HEK293 (cell line): ENCODE results near the gene CREB5.

Experiments used
- IKZF3 ChIP-seq: fragments of 450-650 bp; IDR thresholded peaks from 2 replicates; pipeline ENCODE4 v1.5.0; 2018; ENCODE audit warnings: missing biosample characterization, mild to moderate bottlenecking, missing genetic modification characterization, moderate library complexity
- SETDB1 ChIP-seq: IDR thresholded peaks from one replicate; pipeline ENCODE4 v1.6.1; 2017; ENCODE audit warnings: mild to moderate bottlenecking, low read length, moderate library complexity, mixed read lengths; ENCODE audit not compliant: insufficient read length
- ZBTB1 ChIP-seq: fragments of 450-650 bp; formaldehyde crosslinking; IDR thresholded peaks from 2 replicates; pipeline ENCODE4 v1.5.1; 2016; ENCODE audit warnings: missing biosample characterization, missing genetic modification characterization
- ZNF830 ChIP-seq: fragments of 450-650 bp; IDR thresholded peaks from 2 replicates; pipeline ENCODE4 v1.5.0; 2018; ENCODE audit warnings: missing biosample characterization, missing genetic modification characterization, low read depth, mild to moderate bottlenecking, moderate library complexity

DNA sequence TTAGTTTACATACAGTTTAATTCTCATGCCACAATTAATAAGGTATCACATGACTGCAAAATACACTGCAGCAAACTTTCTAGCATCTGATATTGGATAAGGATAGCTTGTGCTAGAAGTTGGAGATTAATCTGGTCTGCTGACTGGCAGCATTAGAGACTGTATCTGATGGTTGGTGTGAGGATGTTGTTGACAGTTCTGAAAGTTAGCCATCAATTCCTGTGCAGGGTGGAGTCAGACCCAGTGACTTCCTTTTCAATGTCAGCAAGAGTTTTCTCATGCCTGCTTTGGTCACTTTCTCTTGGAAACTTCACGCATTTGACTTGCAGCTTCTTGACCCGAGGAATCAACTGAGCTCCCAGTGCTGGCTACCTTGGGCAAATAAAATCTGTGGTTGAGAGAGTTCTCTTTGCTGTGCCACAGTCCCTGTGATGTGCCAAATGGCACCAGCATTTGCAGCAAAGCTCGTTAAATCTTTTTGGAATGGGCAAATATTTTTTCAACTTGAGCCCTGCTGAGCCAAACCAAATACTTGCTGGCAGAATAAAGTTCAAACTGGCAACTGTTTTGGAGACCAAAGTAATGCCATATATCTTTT is 312.8 kb downstream of the CREB5 start:
- no peak for TF ChIP-seq ZNF830 (tag by site-specific recombination)
- TF ChIP-seq SETDB1: no peak
- no peak for TF ChIP-seq ZBTB1 (tag by site-specific recombination)
- no peak for TF ChIP-seq IKZF3
